Lung (tissue), 12 donors: ENCODE data around the gene CORO7. TPM values are rescaled to one million over a fixed set of nuclear protein-coding genes. Genes with fewer than 3 reads are reported as not detected.

ENCODE experiments used
- ATAC-seq: fragments of 200-7000 bp; cut with Tn5 transposase; one replicate; pipeline ENCODE4 v1.9.1; 2020; ENCODE audit warnings: moderate number of reproducible peaks; ENCODE audit not compliant: insufficient read depth, low FRiP score
- DNase-seq, 3 donors: peaks; one replicate each; pipeline ENCODE4 v3.0.0-alpha.2; 2013 to 2017
- H3K27ac ChIP-seq, 2 donors: one replicate each; pipeline ENCODE4 v1.5.1; 2013; ENCODE audit warnings: mild to moderate bottlenecking in 2 of 2, moderate library complexity in 2 of 2, control low read depth in 1 of 2, inconsistent platforms in 1 of 2, low read depth in 1 of 2, low read length in 1 of 2
- H3K27me3 ChIP-seq, 3 donors: one replicate each; pipeline ENCODE4 v1.5.1; 2013; ENCODE audit warnings: low read length in 2 of 3; ENCODE audit not compliant: control insufficient read depth in 3 of 3, insufficient read depth in 3 of 3
- H3K36me3 ChIP-seq, 4 donors: one replicate each; pipeline ENCODE4 v1.5.1; 2013; ENCODE audit warnings: low read length in 4 of 4, mild to moderate bottlenecking in 1 of 4, moderate library complexity in 1 of 4; ENCODE audit not compliant: control insufficient read depth in 4 of 4, insufficient read depth in 4 of 4
- H3K4me1 ChIP-seq, 5 donors: one replicate each; pipeline ENCODE4 v1.5.1; 2013; ENCODE audit warnings: low read length in 5 of 5, mild to moderate bottlenecking in 2 of 5, moderate library complexity in 1 of 5; ENCODE audit not compliant: control insufficient read depth in 5 of 5, insufficient read depth in 5 of 5
- H3K4me3 ChIP-seq: one replicate; pipeline ENCODE4 v1.5.1; 2013; ENCODE audit warnings: mild to moderate bottlenecking, control low read depth, moderate library complexity
- H3K9ac ChIP-seq, 2 donors: one replicate each; pipeline ENCODE4 v1.5.1; 2013; ENCODE audit warnings: low read length in 2 of 2, control low read depth in 1 of 2; ENCODE audit not compliant: insufficient read depth in 1 of 2
- H3K9me3 ChIP-seq, 4 donors: one replicate each; pipeline ENCODE4 v1.5.1; 2013; ENCODE audit warnings: low read length in 3 of 4, mild to moderate bottlenecking in 1 of 4, moderate library complexity in 1 of 4; ENCODE audit not compliant: control insufficient read depth in 4 of 4, insufficient read depth in 3 of 4
- WGBS, 2 donors: extraction: QIAGEN DNeasy Blood & Tissue Kit; methylation state at CpG; one replicate each; pipeline ENCODE4 v1.1.7; 2013; 5-methylcytosine and 5-hydroxymethylcytosine counted together
- polyA plus RNA-seq, 2 donors: library from polyadenylated mRNA; stranded (reverse); fragments of 200-250 nt; gene quantifications; one replicate each; pipeline ENCODE4 v1.2.1, GENCODE V29; 2013
- total RNA-seq, 2 donors: library from RNA; depleted of rRNA in 1 of 2; stranded (reverse); fragments of >200 nt in 1 of 2; gene quantifications; one replicate each; pipeline ENCODE4 v1.2.1, GENCODE V29; 2014 to 2021
- TF ChIP-seq, protein P1 (sequence below): IDR thresholded peaks from 2 replicates; pipeline ENCODE4 v1.5.1; 2012; ENCODE audit warnings: mild to moderate bottlenecking; ENCODE audit errors: control extremely low read depth, extremely low read depth
- donor health status: control.
- donor health status: control.
- donor health status: Bipolar disorder and iron deficiency.
- donor health status: healthy.
- donor health status: DM: yes; HTN: yes; CAD: no.

Gene CORO7
- total and polyA plus RNA-seq, 4 donors, result 27.8 to 86.2 (median 46.1) TPM

DNA sequence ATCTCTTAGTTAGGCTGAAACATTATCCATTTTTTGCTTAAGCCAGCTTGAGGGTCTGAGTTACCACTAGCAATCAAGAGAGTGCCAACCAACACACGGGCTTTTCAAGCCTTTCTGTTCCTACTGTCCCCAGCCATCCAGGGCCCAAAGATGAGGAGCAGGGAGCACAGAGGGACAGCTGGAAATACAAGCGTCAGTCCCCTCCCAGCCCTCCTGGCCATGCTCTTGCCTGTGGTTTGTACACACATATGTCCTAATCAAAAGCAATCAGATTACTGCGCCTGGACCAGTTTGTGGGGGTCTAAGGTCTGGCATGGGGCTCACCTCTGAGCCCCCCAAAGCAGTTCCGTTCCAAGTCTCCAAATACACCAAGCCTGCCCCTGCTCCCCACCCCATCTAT is 3.5 kb downstream of the CORO7 start:
- ATAC-seq (no peak), DNase-seq (no peak)
- 93 to 94% methylated on average over 4 of the region's 4 CpGs for WGBS, 2 donors
- peaks cover 0 to 18% (median 0%) of the 10 kb centered on the region in 4 donors for H3K36me3 ChIP-seq
- TF ChIP-seq, protein P1, sequence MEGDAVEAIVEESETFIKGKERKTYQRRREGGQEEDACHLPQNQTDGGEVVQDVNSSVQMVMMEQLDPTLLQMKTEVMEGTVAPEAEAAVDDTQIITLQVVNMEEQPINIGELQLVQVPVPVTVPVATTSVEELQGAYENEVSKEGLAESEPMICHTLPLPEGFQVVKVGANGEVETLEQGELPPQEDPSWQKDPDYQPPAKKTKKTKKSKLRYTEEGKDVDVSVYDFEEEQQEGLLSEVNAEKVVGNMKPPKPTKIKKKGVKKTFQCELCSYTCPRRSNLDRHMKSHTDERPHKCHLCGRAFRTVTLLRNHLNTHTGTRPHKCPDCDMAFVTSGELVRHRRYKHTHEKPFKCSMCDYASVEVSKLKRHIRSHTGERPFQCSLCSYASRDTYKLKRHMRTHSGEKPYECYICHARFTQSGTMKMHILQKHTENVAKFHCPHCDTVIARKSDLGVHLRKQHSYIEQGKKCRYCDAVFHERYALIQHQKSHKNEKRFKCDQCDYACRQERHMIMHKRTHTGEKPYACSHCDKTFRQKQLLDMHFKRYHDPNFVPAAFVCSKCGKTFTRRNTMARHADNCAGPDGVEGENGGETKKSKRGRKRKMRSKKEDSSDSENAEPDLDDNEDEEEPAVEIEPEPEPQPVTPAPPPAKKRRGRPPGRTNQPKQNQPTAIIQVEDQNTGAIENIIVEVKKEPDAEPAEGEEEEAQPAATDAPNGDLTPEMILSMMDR, result no peak
- H3K4me1 ChIP-seq, result peaks cover 0 to 57% (median 13%) of the 10 kb centered on the region in 5 donors
- H3K27ac ChIP-seq, result no peak overlapping the region
- no peaks in the 10 kb centered on the region for H3K9me3 ChIP-seq
- no peak overlapping the region for H3K9ac ChIP-seq
- no peaks in the 10 kb centered on the region for H3K27me3 ChIP-seq
- H3K4me3 ChIP-seq, result no peak overlapping the region

DNA sequence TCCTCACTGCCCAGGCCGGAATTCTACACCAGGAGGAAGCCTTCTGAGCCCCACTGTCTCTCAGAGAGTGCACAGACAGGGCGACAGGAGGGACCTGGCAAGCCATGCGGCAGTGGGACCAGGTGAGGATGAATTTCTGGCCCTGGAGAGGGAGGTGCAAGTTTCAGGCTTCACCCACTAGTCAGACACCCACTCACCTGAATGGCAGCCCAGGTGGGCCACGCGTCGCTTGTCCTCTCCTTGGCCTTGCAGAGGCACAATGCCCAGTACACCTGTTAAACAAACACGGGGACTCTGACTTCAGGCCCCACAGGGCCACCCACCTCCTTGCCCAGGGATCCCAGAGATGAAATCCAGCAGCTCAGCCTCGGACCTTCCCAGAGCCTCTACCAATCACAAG is 4.2 kb downstream of the CORO7 start:
- TF ChIP-seq, protein P1, result no peak
- Histone ChIP-seq H3K27me3 (no peaks in the 10 kb centered on the region), H3K36me3 (peaks cover 0 to 23% (median 0%) of the 10 kb centered on the region in 4 donors), H3K27ac (peak overlapping the region in 1 of 2 donors; percentile 31), H3K9ac (no peak overlapping the region), H3K9me3 (no peaks in the 10 kb centered on the region), H3K4me1 (peaks cover 0 to 61% (median 13%) of the 10 kb centered on the region in 5 donors), H3K4me3 (no peak overlapping the region)
- no peak for ATAC-seq
- no peak for DNase-seq
- 92 to 93% methylated on average over 8 of the region's 8 CpGs for WGBS, 2 donors

DNA sequence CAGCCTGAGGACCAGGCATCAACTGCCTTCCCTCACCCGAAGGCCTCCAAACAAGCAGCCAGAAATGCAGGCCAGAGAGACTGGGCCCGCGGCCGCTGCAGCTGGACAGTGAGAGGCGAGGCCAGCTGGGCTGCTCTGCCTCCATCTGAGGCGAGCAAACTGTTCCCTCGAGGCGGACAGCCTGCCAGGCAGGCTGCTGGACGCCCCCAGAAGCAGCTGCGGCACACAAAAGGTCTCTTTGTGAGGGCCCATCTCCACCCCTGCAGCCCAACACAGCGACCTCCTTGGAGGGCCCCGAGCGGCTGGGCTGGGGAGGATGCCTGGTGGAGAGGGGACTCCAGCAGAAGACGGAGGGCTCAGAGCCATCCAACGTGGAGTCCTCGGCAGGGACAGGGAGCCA is 4.7 kb downstream of the CORO7 start:
- DNase-seq, result peak; percentile 86 to 93 (median 87)
- no peaks in the 10 kb centered on the region for H3K27me3 ChIP-seq
- H3K36me3 ChIP-seq, result peaks cover 0 to 23% (median 0%) of the 10 kb centered on the region in 4 donors
- H3K4me3 ChIP-seq, result no peak overlapping the region
- H3K4me1 ChIP-seq, result peaks cover 0 to 57% (median 13%) of the 10 kb centered on the region in 5 donors
- H3K9ac ChIP-seq, result no peak overlapping the region
- 73 to 86% methylated on average over 16 of the region's 16 CpGs for WGBS, 2 donors
- H3K27ac ChIP-seq, result peak overlapping the region in 1 of 2 donors; percentile 31
- TF ChIP-seq, protein P1, result no peak
- no peaks in the 10 kb centered on the region for H3K9me3 ChIP-seq
- no peak for ATAC-seq
